ENCODE measurements around the gene PRKCE.

Gene PRKCE

DNA sequence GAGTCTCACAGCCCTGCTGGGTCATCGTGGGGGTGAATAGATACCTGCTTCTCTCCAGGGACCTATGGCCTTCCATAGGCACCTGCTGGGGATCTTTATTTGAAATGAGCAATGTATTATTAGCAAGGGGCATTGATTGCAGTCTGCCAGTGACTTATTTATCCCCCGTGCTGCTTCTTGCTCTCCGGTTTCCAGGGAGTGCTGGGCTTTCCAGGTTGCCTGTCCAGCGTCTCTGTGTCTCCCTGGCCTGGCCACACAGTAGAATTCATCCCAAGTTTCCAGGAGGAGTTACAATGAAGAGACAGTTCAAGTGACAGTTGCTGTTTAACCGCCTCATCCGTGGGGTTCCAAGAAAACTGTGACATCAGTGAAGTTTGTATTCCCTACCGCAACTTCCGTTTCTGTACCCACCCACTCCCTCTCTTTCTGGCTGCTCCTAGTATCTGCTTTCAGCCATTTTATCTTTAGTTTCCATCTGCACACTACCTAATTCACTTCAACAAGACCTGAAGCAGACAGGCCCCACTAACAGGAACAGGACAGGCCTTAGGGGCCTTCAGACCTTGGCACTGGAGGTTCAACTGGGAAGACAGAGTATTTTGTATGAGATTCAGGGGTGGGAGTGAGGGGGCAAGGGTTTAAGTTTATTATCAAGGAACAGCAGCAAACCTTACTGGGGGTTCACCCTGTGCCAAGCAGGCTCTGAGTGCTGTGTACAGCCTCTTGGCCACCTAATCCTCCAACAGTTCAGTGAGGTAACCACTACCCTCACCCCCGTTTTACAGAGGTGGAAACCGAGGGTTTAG, 134.8 kb downstream of the PRKCE start:
- DNase-seq, result no peak

DNA sequence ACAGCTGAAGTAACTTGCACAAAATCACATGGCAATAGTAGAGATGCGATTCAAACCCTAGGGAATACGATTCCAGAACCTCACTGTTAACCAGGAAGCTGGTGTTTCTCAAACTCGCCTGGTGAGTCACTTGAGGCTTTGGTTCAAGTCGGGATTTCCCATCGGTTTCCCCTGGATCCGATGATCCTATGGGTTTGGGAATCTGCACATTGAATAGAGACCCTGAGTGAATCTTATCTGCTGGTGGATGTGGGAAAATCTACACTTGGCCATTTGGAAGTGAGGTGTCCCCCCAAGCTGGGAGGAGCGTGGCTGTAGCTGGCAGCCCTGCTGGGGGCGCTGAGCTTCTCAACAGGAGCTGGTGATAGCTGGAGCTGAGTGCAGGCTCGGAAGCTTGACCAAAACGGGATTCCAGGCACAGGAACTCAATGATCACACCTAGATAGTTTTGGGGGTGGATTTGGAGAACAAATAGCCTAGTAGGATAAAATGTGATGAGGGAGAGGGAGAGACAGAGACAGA, 135.4 kb downstream of the PRKCE start:
- DNase-seq, result no peak

DNA sequence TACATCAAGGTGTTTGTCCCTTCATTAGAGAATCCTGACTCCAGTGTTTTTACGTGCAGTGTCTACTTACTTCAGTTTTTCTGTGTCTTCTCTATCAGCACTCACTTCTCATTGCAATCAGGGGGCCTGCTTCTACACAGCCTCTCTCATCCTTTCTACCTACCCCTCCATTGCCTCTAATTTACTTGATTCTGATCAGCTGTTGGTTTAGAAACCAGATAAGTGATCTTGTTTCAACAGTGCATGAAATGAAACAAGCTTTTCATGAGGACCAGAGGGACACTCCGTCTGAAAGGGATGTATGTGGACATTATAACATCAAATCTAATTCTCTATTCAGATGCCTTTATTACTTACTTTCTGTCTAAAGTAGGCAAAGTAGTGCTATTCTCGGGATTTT, 136.9 kb downstream of the PRKCE start:
- no peak for DNase-seq

DNA sequence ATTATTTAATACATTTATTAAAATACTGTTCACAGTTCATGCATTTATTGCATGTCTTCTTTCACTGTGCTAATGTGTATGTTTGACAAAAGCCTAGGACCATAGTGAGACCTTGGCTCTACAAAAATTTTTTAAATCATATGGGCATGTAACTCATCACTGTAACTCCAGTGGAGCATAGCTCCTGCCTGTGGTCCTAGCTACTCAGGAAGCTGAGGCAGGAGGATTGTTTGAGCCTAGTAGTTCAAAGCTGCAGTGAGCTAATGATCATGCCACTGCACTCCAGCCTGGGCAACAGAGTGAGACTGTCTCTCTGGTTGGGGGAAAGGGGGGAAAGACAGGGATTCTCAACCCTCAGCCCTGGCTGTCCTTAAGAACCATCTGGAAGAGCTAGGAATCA, 137.8 kb downstream of the PRKCE start:
- DNase-seq, result no peak

DNA sequence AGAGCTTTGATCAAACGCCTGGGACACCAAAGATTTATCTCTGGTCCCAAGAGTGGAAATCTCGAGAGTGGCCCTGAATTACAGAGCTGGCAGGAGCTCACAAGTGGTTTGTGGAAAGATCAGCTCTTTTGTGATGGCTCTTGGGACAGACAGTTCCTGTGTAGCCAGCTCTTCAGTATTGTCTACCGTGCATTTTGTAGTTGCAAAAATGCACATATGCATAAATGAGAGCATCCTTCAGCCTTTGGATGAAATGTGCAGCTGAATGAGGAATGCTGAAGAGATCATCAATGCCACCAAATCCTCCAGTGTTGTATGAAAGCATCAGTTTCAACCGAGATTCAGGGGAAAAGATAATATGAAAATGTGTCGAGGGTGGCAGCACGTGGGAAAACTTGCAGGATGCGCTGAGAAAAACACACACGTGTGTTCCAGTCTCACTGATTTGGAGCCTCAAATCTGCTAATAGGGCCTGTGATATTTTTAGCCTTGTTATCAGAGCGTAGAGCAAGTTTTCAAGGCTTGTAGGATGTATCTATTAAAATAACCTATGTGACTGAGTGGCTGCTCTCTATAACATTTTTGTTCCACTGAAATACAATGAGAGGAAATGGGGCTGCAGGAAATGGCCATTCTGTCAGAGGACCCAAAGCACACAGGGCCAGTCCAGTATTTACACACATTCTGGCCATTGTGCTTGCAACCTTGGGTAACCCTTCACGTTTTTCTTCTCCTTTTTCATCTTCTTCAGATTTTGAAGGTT, 138.7 kb downstream of the PRKCE start:
- DNase-seq, result no peak

DNA sequence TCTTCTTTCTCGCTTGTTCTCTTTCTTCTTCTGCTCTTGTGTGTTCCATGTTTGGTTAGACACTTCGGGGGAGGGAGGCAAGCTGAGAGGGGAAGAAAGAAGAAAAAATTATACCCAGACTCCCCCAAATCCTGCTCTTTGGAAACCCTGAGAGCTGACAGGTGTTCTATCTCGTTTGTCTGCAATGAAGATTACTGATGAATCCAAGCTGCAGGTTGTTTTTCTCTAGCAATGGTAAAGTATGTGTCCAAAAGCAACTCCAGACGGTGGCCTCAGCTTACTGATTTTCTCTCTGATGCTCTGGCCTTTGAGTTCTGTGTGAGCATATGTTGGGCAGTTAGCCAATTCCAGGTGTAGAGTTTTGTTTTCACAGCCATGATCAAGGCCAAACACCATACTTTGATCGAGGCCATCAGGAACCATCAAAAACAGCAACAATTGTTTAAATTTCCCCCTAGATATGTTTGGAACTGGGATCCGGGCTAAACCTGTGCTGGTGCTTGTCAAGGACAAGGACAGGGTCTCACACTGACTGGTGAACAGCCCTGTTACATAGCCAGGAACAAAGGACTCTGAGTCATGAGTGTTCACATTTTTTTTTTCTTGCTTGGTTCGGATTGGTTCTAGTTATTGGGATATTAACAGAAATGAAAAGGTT, 142.0 kb downstream of the PRKCE start:
- DNase-seq, result no peak

DNA sequence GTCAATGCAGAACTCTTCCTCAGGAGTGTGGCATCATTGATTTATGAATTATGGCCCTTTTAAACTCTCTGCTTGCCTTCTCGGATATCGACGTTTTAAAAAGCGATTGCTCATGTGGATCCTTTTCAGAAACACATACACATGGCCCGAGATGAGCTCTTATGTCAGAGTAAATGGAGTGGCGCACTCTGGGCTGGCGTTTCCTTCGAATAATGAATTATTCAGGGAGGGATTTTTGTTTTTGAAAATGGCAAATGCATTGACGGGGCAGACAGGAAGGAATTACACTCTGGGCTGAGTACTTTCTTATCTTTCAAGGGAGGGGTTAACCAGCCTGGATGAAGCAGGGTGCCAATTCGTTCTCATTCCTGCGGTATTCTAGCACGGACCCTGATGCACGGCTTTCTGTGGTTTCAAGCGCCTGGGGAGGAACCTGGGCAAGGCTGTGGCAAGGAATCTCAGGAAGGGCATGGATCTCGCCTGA, 142.7 kb downstream of the PRKCE start:
- no peak for DNase-seq

DNA sequence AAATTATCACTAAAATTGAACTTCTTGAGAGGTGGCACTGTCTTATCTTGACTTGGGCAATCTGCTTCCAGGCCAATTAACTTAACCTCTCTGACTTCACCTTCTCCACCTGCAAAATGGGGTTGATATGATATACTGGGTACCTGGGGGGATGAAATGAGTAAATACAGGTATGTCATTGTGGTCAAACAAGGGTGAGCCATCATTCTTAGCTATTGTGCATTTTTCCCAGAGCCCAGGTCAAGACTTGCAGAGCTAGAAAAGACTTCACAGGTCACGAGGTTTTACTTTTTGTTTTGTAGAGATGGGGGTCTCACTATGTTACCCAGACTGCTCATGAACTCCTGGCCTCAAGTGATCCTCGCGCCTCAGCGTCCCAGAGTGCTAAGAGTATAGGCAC, 145.0 kb downstream of the PRKCE start:
- DNase-seq, result no peak

DNA sequence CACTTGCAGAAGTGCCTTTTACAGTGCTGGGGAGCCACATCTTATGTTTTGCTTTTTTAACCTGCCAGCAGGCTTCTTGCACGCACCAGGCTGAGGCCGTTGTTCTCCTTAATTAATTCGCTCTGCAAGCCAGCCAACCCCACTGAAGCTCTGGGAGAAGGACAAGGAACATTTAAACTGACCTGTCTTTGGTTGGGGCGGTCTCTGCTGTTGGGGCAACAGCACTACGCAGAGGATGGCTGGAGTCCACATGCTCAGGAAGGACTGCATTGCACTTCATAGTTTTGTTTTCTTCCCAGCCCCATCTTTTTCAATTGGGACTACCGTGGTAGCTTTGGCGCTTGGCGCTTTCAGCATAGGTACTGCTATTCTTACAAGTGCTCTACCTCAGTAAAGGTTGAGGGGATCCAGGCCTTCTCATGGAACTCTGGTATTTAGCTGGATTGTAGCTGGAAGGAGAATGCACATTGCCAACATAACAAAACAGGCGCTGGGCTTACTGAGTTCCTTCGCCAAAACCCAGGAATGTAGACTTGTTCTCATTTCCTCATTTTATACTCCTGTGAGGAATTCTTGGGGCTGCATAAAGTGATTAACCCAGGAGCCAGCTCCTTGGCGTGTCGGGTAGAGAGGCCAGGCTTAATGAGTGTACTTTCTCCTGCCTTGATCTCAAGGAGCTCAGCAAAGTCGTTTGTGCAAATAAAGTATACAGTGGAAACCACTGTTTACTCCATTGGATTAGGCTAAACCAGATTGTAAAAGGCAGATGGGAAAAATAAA, 146.2 kb downstream of the PRKCE start:
- DNase-seq, result no peak

DNA sequence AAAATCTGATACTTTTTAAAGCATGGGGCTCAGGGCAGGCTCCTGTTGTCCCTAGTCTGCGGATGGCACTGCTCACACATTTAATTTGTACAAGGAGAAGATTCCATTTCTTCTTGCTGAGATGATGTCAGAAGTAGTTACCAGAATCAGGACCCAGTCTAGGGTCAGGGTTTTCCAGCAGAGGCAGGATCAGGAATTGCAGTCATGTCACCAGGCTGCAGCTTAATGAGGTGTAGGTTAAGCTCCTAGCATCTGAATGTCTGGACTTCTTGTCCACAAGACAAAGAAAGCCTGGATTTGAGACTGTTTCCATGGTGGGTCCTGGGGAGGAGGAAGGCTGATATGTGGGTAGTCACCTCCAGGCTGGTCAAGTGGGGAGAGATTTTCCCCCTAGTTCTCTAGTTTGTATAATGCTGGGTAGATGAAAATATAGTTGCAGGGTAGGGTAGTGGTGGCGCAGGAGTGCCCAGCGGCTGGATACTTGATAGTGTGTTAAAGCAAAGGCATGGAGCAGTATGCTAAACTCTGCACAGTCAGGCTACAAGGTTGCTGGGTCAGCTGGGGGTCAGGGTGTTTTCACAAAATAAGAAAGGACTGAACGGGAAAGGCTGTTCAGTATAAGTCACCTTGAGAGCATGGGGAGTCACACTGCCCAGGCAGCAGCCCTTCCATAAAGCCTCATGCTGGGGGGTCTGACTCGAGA, 148.4 kb downstream of the PRKCE start:
- no peak for DNase-seq

DNA sequence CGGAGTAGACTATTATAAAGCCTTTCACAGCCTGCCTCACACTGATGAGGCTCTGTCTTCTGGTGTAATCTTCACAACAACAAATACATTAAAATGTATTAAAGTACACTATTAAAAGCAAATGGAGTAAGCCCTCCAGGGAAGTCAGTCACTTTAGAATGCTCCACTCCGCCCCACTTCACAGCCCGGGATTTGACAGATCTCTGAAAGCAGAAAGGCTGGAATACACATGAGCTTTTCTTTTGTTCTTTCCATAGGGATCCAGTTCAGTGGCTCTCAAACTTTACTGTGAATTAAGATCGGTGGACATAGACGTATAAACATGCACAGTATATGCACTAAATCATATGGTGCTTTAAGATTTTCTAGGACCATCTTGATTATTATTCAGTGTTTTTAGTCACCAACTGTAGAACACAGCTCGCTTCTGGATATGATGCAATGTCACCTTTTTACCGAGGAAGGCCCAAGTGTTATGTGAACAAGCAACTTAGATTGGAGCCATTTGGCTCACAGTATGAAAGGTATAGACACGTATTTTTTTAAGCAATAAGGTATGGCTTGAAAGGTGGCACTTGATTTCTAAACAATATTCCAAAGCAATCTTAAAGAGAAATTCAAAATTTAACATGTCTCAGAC, 151.1 kb downstream of the PRKCE start:
- DNase-seq, result no peak

DNA sequence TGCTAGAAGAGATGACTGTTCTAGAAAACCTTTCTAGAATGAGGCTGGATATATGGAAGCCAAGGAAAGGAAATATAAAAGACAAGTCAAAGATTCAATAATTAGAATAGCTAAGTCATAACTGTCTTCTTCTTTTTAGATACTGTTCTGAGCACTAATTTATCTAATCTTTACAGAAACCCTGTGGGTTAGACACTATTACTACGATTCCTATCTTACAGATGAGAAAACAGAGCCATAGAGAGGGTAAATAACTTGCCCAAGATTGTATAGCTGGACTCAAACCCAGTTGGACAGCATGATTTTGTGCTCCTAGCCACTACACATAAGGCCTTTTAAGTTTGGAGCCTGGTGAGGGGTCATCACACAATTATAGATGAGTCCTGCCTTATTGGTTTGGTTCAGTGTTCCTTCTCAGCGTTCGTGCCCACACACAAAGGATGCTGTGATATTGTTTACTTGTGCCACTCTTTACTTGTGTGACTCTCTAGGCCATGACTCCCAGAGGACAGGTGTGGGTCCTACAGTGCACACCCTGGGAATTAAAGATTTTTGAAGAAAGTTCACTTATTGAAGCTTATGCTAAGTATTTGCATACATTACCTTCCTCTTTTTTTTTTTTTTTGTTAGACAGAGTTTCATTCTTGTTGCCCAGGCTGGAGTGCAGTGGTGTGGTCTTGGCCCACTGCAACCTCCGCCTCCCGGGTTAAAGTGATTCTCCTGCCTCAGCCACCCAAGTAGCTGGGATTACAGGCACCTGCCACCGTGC, 153.7 kb downstream of the PRKCE start:
- DNase-seq, result no peak

DNA sequence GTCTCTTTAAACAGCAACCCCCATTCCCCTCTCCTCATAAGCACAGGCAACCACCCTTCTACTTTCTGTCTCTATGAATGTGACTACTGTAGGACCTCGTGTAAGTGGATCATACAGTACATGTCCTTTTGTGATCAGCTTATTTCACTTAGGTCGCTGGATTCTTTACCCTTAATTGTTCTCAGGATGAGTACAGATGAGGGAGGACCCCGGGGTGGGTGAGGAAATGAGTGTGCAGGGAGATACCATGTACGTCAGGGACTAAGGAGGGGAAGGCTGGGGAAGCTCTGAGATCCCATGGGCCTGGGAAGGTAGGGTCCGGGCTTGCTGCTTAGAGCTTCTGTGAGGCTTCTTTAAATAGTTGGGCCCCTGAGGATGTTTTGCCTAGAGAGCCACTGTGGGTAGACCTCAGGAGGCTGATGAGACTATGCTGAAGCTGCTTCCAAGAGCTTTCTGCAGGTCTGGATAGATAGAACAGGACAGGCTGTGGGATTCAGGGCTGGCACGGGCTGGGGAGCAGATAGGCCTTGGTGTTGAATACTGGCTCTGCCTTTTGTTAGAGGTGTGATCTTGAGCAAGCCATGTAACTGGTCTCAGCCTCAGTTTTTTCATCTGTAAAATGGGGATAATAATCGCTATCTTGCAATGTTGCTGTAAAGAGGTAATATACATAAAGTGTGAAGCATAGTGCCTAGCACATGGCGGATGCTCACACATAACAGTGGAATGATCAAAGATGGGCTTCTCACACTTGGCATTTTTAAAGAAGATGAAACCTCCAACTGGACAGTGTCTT, 155.3 kb downstream of the PRKCE start:
- DNase-seq, result no peak

DNA sequence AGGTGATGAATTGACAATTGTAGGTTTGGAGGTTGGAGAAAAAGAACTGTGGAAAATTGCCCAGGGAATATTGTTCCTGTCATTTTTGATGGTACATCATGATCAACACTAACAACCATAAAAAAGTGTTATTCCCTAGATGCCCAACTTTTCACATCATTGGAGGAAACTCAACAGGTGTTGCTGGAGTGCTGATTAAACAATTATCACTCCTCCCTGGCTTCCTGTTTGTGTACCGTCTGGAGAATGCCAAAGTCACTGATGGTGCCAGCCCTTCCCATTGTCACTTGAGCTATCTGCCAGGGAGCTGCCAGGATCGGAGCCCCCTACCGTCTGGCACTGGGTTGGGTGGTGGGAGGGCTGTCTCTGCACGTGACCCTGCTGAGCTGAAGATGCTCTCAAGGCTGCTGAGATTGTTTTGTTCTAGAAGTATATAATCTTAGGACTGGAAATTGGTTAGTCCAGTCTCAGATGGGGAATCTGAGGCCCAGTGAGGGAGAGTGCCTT, 156.9 kb downstream of the PRKCE start:
- no peak for DNase-seq

DNA sequence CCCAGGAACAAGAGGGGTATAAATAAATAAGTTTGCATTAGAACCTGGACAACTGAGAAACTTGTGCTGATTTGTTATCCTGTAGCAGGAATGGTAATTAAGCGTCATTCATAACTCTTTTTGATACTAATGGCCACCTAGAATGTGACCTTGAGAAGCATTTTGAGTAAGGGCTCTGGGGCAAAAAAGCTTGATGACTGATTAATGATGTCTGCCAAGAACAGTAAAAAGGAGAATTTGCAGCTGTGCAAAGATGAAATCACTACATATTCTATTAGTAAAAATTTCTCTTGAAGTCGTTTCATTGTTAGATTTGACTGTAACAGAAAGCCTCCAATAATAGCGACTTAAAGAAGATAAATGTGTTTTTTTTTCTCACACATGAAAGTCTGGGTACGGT, 157.7 kb downstream of the PRKCE start:
- no peak for DNase-seq

DNA sequence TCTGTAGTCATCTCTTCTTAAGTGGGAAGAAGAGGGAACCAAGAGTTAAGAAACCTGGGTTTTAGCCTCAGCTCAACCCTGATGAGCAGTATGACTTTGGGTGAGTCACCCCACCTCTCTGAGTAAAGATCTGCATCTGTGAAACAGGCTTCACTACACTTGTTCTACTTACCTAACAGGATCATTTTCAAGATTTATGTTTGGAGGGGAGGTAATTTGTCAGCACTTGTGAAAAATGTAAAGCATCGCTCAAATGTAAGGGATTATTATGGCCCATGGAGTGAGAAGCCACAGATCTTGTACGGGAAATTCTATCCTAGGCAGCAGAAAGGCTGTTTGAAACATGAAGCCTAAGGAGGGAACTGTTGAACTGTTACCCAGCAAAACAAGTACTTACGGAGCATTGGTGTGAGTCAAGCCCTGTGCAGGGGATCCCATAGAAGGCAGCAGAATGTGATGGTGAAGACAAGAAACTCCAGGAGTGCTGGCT, 160.6 kb downstream of the PRKCE start:
- DNase-seq, result no peak

DNA sequence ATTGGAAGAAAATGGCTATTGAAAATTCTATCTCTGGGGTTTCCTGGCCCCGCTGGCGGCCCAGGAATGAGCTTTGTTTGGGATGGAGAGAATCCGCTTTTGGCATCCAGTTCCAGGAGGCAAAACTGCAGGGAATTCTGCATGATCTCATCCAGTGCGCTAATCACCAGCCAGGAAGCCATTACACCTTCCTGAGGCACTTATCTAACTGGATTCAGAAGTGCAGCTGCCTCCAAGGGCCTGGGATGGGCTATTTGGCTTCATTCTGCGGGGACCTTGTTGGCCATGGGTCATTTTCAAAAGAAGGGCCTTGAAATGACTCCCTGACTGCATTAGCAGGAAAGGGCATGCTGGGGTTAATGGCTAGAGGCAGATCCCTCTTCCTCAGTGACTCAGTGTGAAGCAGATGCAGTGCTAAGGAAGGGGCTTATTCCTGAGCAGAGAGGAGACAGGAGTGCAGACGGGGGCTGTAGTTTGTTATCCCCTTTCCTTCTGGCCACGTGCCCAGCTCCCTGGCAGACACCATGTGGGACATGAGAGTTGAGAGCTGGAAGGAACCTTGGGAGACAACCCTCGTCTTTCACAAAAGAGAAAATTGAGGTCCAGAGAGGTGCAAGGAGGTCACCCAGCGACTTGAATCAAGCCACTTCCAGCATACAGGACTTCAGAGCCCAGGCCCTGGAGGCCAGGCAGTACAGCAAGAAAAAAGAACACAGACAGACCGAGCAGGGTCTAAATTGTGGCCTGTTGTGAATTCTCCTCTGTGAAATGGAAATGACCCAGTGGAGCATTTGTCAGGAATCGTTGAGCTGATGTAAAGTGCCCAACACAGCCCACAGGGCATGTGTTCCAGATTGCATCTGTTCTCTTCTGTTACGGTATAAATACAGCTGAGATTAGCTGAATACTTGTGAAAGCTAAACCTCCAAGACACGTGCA, 161.8 kb downstream of the PRKCE start:
- DNase-seq, result no peak

DNA sequence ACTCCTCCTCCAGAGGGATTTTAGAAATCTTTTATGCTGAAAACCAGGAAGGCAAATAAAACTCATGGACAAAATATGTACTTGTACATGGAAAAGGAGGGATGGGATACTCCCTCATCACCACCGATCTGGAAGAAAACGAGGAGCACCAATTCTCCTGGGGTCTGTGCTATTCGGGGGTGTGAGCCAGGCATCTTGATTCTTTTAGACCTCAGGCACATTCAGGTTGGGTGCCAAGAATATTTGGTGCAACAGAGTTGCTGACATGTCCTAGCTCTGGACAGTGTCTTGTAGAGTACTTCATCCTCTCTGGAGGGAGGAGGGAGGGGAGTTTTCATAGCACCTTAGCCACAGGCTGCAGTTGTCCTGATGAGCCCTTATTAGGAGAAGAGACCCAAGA, 163.0 kb downstream of the PRKCE start:
- no peak for DNase-seq

Data from kidney glomerular epithelial cell (primary cell).